H9 (cell line): ENCODE measurements around the gene CXCR3. TPM values are rescaled to one million over a fixed set of nuclear protein-coding genes. Genes with fewer than 3 reads are reported as not detected.

Experiments
- DNase-seq: peaks from one replicate; pipeline ENCODE4 v3.0.0-alpha.2; 2017
- H2AFZ ChIP-seq: one replicate; pipeline ENCODE4 v1.6.1; 2013; ENCODE audit warnings: mild to moderate bottlenecking, low read length, control low read depth, moderate library complexity
- H2AK5ac ChIP-seq: 2 replicates; pipeline ENCODE4 v1.6.1; 2013; ENCODE audit warnings: low read length, control low read depth, mixed read lengths; ENCODE audit not compliant: insufficient read length
- H2BK120ac ChIP-seq: one replicate; pipeline ENCODE4 v1.6.1; 2013; ENCODE audit warnings: low read depth, mild to moderate bottlenecking, low read length, control low read depth, inconsistent platforms; ENCODE audit not compliant: poor library complexity, severe bottlenecking
- H2BK12ac ChIP-seq: 2 replicates; pipeline ENCODE4 v1.6.1; 2013; ENCODE audit warnings: low read length, control low read depth, mixed read lengths, low read depth; ENCODE audit not compliant: insufficient read length
- H2BK15ac ChIP-seq: 2 replicates; pipeline ENCODE4 v1.6.1; 2013; ENCODE audit warnings: low read depth, low read length, control low read depth
- H2BK20ac ChIP-seq: one replicate; pipeline ENCODE4 v1.6.1; 2013; ENCODE audit warnings: low read depth, mild to moderate bottlenecking, low read length, control low read depth, inconsistent platforms; ENCODE audit not compliant: poor library complexity, severe bottlenecking
- H2BK5ac ChIP-seq: 2 replicates; pipeline ENCODE4 v1.6.1; 2013; ENCODE audit warnings: low read length, control low read depth, mixed read lengths; ENCODE audit not compliant: insufficient read length
- H3K14ac ChIP-seq: 2 replicates; pipeline ENCODE4 v1.6.1; 2013; ENCODE audit warnings: low read length, control low read depth; ENCODE audit not compliant: insufficient read depth
- H3K18ac ChIP-seq: 2 replicates; pipeline ENCODE4 v1.6.1; 2013; ENCODE audit warnings: low read depth, mild to moderate bottlenecking, mixed read lengths, low read length, control low read depth; ENCODE audit not compliant: insufficient read length
- H3K23ac ChIP-seq: 2 replicates; pipeline ENCODE4 v1.6.1; 2013; ENCODE audit warnings: low read length, control low read depth, mixed read lengths, low read depth; ENCODE audit not compliant: insufficient read length
- H3K23me2 ChIP-seq: 2 replicates; pipeline ENCODE4 v1.6.1; 2013; ENCODE audit warnings: low read depth, mild to moderate bottlenecking, mixed read lengths, low read length, control low read depth; ENCODE audit not compliant: insufficient read length, poor library complexity, severe bottlenecking
- H3K27ac ChIP-seq: 2 replicates; pipeline ENCODE4 v1.5.1; 2013; ENCODE audit warnings: low read length, control low read depth, mixed read lengths, low read depth; ENCODE audit not compliant: insufficient read length
- H3K27me3 ChIP-seq: 2 replicates; pipeline ENCODE4 v1.6.1; 2013; ENCODE audit warnings: low read length, control low read depth, inconsistent platforms; ENCODE audit not compliant: insufficient read depth
- H3K4ac ChIP-seq: 2 replicates; pipeline ENCODE4 v1.6.1; 2013; ENCODE audit warnings: low read depth, mild to moderate bottlenecking, control low read depth, inconsistent platforms, low read length, moderate library complexity
- H3K4me1 ChIP-seq: 2 replicates; pipeline ENCODE4 v1.6.1; 2013; ENCODE audit warnings: low read length, control low read depth, inconsistent platforms; ENCODE audit not compliant: insufficient read depth
- H3K4me2 ChIP-seq: 2 replicates; pipeline ENCODE4 v1.6.1; 2013; ENCODE audit warnings: low read length, control low read depth, mixed read lengths; ENCODE audit not compliant: insufficient read length, insufficient read depth
- H3K56ac ChIP-seq: 2 replicates; pipeline ENCODE4 v1.6.1; 2013; ENCODE audit warnings: low read depth, mild to moderate bottlenecking, mixed read lengths, low read length, control low read depth; ENCODE audit not compliant: insufficient read length
- H3K79me1 ChIP-seq: 2 replicates; pipeline ENCODE4 v1.6.1; 2013; ENCODE audit warnings: low read depth, mild to moderate bottlenecking, moderate library complexity, low read length, control low read depth, inconsistent platforms; ENCODE audit not compliant: insufficient read depth, poor library complexity, severe bottlenecking
- H3K79me2 ChIP-seq: 2 replicates; pipeline ENCODE4 v1.6.1; 2013; ENCODE audit warnings: low read length, control low read depth, inconsistent platforms; ENCODE audit not compliant: insufficient read depth
- H3K9ac ChIP-seq: 2 replicates; pipeline ENCODE4 v1.6.1; 2013; ENCODE audit warnings: low read length, control low read depth, mixed read lengths; ENCODE audit not compliant: insufficient read length; ENCODE audit errors: extremely low read depth
- H3K9me3 ChIP-seq: one replicate; pipeline ENCODE4 v1.6.1; 2013; ENCODE audit warnings: low read depth, low read length, inconsistent platforms; ENCODE audit not compliant: control insufficient read depth
- H3T11ph ChIP-seq: one replicate; pipeline ENCODE4 v1.6.1; 2013; ENCODE audit warnings: mild to moderate bottlenecking, low read length, control low read depth, inconsistent platforms
- H4K20me1 ChIP-seq: one replicate; pipeline ENCODE4 v1.6.1; 2013; ENCODE audit not compliant: control insufficient read depth, insufficient read length, insufficient read depth
- H4K5ac ChIP-seq: 2 replicates; pipeline ENCODE4 v1.6.1; 2013; ENCODE audit warnings: low read depth, mild to moderate bottlenecking, mixed read lengths, low read length, control low read depth; ENCODE audit not compliant: insufficient read length
- H4K8ac ChIP-seq: replicated peaks from 2 replicates; pipeline ENCODE4 v1.6.1; 2013; ENCODE audit warnings: low read length, control low read depth, mixed read lengths, low read depth; ENCODE audit not compliant: insufficient read length
- H4K91ac ChIP-seq: 2 replicates; pipeline ENCODE4 v1.6.1; 2013; ENCODE audit warnings: low read depth, mild to moderate bottlenecking, moderate library complexity, mixed read lengths, low read length, control low read depth; ENCODE audit not compliant: insufficient read length
- H3K27ac Mint-ChIP-seq, 3 experiments: 2 replicates in 2 of 3; 3 replicates in 1 of 3; pipeline ENCODE4 v1.8.0; 2020 to 2021; ENCODE audit warnings: mixed read lengths in 3 of 3, mild to moderate bottlenecking in 1 of 3, moderate library complexity in 1 of 3
- H3K27me3 Mint-ChIP-seq: 2 replicates; pipeline ENCODE4 v1.8.0; 2021; ENCODE audit warnings: low read depth, mild to moderate bottlenecking, moderate library complexity, mixed read lengths
- H3K36me3 Mint-ChIP-seq, 3 experiments: 2 replicates in 2 of 3; 3 replicates in 1 of 3; pipeline ENCODE4 v1.8.0; 2020 to 2021; ENCODE audit warnings: low read depth in 3 of 3, mixed read lengths in 3 of 3; ENCODE audit not compliant: insufficient read depth in 1 of 3
- H3K4me1 Mint-ChIP-seq, 2 experiments: 2 replicates each; pipeline ENCODE4 v1.8.0; 2020; ENCODE audit warnings: mixed read lengths in 2 of 2
- H3K4me3 Mint-ChIP-seq, 2 experiments: 2 replicates in 1 of 2; 3 replicates in 1 of 2; pipeline ENCODE4 v1.8.0; 2020 to 2021; ENCODE audit warnings: mild to moderate bottlenecking in 2 of 2, mixed read lengths in 2 of 2, moderate library complexity in 1 of 2
- H3K9me3 Mint-ChIP-seq, 2 experiments: 2 replicates in 1 of 2; 3 replicates in 1 of 2; pipeline ENCODE4 v1.8.0; 2020; ENCODE audit warnings: mild to moderate bottlenecking in 2 of 2, mixed read lengths in 2 of 2, moderate library complexity in 1 of 2
- WGBS: extraction: QIAGEN DNeasy Blood & Tissue Kit; methylation state at CpG from one replicate; pipeline ENCODE4 v1.1.7; 2013; ENCODE audit warnings: missing lambda C conversion rate, low lambda C conversion rate, mixed read lengths; ENCODE audit not compliant: insufficient read length; ENCODE audit errors: extremely low coverage; 5-methylcytosine and 5-hydroxymethylcytosine counted together
- total RNA-seq: library from RNA; stranded (reverse); gene quantifications from 2 replicates; pipeline ENCODE4 v1.2.1, GENCODE V29; 2021
- TF ChIP-seq, protein P1 (sequence below): fragments of 200-600 bp; sonication (generic); conservative IDR thresholded peaks from 3 replicates; pipeline ENCODE4 v1.8.0; 2021; ENCODE audit warnings: antibody characterized with exemption, mild to moderate bottlenecking

The CXCR3 gene
- total RNA-seq, 1 experiment from 2014 or later: not detected

DNA sequence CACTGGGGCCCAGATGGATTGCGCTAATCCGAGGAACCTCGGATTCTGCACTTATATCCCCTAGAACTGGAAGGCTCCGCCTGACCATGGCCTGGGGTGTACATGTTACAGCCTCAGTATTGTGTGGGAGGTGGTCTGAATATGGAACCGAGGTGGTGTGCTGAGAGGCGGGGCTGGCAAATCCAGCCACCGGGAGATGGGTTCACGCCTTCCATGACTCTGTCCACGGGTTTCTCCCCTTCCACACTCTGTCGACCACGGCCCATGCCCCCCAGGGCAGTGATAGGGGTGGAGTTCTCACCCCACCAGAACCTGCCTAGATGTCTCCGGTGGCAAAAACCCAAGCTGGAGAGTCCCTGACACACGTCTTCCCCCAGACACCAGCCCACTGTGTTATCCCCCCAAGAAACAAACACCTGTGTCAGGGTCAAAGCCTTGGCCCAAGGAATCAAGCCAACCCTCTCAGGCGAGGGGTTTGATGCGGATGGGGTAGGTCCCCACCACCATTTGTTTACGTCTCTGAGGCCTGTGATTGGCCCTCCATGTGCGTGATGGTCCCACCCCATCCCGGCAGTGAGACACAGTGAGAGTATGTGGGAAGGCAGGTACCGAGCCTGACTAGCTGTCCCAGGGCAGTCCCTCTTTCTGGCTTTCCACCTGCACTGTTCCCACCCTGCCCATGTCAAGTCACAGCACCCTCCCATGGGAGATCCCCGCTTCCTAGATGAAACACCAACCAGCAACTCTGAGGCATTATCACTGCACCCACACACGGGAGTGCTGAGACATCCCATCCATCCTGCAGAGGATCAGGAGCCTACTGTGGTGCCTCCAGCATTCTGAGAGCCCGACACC lies 42.5 kb upstream of the CXCR3 start:
- TF ChIP-seq, protein P1, sequence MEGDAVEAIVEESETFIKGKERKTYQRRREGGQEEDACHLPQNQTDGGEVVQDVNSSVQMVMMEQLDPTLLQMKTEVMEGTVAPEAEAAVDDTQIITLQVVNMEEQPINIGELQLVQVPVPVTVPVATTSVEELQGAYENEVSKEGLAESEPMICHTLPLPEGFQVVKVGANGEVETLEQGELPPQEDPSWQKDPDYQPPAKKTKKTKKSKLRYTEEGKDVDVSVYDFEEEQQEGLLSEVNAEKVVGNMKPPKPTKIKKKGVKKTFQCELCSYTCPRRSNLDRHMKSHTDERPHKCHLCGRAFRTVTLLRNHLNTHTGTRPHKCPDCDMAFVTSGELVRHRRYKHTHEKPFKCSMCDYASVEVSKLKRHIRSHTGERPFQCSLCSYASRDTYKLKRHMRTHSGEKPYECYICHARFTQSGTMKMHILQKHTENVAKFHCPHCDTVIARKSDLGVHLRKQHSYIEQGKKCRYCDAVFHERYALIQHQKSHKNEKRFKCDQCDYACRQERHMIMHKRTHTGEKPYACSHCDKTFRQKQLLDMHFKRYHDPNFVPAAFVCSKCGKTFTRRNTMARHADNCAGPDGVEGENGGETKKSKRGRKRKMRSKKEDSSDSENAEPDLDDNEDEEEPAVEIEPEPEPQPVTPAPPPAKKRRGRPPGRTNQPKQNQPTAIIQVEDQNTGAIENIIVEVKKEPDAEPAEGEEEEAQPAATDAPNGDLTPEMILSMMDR: no peak
- Histone ChIP-seq H2BK5ac (no peak overlapping the region), H4K91ac (no peak overlapping the region), H2BK12ac (no peak overlapping the region), H3K18ac (no peak overlapping the region), H2AK5ac (no peak overlapping the region), H3K4me1 (no peaks in the 10 kb centered on the region), H2BK20ac (no peak overlapping the region), H3K4me2 (no peak overlapping the region), H3K56ac (no peak overlapping the region), H3K27ac (no peak overlapping the region), H3K79me1 (no peaks in the 10 kb centered on the region), H4K20me1 (no peaks in the 10 kb centered on the region), H3K23ac (no peak overlapping the region), H3T11ph (no peak overlapping the region), H3K4ac (no peak overlapping the region), H3K27me3 (no peaks in the 10 kb centered on the region), H4K8ac (no peak overlapping the region), H3K9ac (no peak overlapping the region), H3K23me2 (no peaks in the 10 kb centered on the region), H4K5ac (no peak overlapping the region), H2BK15ac (no peak overlapping the region), H2AFZ (no peak overlapping the region), H3K14ac (no peak overlapping the region), H2BK120ac (no peak overlapping the region), H3K79me2 (no peaks in the 10 kb centered on the region), H3K9me3 (peaks cover 10% of the 10 kb centered on the region)
- Mint-ChIP-seq H3K27ac (no peak overlapping the region; a peak in 1 of 7 replicates), H3K9me3 (peaks cover 83 to 85% of the 10 kb centered on the region in 2 experiments), H3K4me3 (no peak overlapping the region), H3K36me3 (no peaks in the 10 kb centered on the region; a peak in 2 of 7 replicates), H3K4me1 (peaks cover 0 to 4% of the 10 kb centered on the region in 2 experiments; a peak in 3 of 4 replicates), H3K27me3 (peaks cover 3% of the 10 kb centered on the region)
- no CpG with 5 or more reads among the region's 22 CpGs for WGBS
- DNase-seq: no peak
